CD4-positive, alpha-beta T cell (primary cell): ENCODE results near the gene PAK6. TPM values are rescaled to one million over a fixed set of nuclear protein-coding genes. Genes with fewer than 3 reads are reported as not detected.

ENCODE experiments used
- ATAC-seq: fragments of 200-7000 bp; cut with Tn5 transposase; one replicate; pipeline ENCODE4 v1.10.0; 2022; ENCODE audit warnings: mild to moderate bottlenecking; ENCODE audit not compliant: poor library complexity
- CTCF ChIA-PET: fragments of 350-600 bp; sonication (Branson Sonifier 250); formaldehyde crosslinking; loops from one replicate; lab custom pipeline; 2021; ENCODE audit warnings: antibody characterized with exemption, inconsistent platforms; lab: Charles Lee
- POLR2A ChIA-PET: fragments of 350-600 bp; sonication (Branson Sonifier 250); formaldehyde crosslinking; loops from one replicate; lab custom pipeline; 2021; ENCODE audit warnings: antibody characterized with exemption, inconsistent platforms; lab: Charles Lee
- DNase-seq, 14 experiments: peaks; one replicate each; pipeline ENCODE4 v3.0.0-alpha.2; 2013 to 2020; ENCODE audit warnings: mixed read lengths in 2 of 14
- H3K27ac ChIP-seq, 2 donors: one replicate each; pipeline versions ENCODE4 v1.5.1 to v1.7.0; 2013; ENCODE audit warnings: low read length in 2 of 2, low read depth in 1 of 2, mild to moderate bottlenecking in 1 of 2
- H3K27me3 ChIP-seq, 2 experiments: 1 replicate in 1 of 2; 2 replicates in 1 of 2; pipeline versions ENCODE4 v1.6.1 to v1.7.0; 2013; ENCODE audit warnings: low read length in 2 of 2, control low read depth in 1 of 2, mild to moderate bottlenecking in 1 of 2, moderate library complexity in 1 of 2; ENCODE audit not compliant: insufficient read depth in 2 of 2, control insufficient read depth in 1 of 2
- H3K36me3 ChIP-seq: one replicate; pipeline ENCODE4 v1.6.1; 2013; ENCODE audit warnings: low read length, control low read depth; ENCODE audit not compliant: insufficient read depth
- H3K4me1 ChIP-seq: one replicate; pipeline ENCODE4 v1.6.1; 2013; ENCODE audit warnings: low read length, control low read depth; ENCODE audit not compliant: insufficient read depth
- H3K4me3 ChIP-seq: one replicate; pipeline ENCODE4 v1.5.1; 2013; ENCODE audit warnings: mild to moderate bottlenecking, low read length, moderate library complexity
- H3K9me3 ChIP-seq, 2 experiments: 1 replicate in 1 of 2; 2 replicates in 1 of 2; pipeline versions ENCODE4 v1.6.1 to v1.7.0; 2013; ENCODE audit warnings: low read length in 2 of 2, mild to moderate bottlenecking in 2 of 2, control low read depth in 1 of 2, moderate library complexity in 1 of 2; ENCODE audit not compliant: control insufficient read depth in 1 of 2, insufficient read depth in 1 of 2
- H3K27ac Mint-ChIP-seq: one replicate; pipeline ENCODE4 v1.8.0; 2020; ENCODE audit warnings: mixed read lengths
- H3K27me3 Mint-ChIP-seq: one replicate; pipeline ENCODE4 v1.8.0; 2021; ENCODE audit warnings: mixed read lengths
- H3K36me3 Mint-ChIP-seq: one replicate; pipeline ENCODE4 v1.8.0; 2021; ENCODE audit warnings: low read depth, mixed read lengths
- H3K4me1 Mint-ChIP-seq: one replicate; pipeline ENCODE4 v1.8.0; 2021; ENCODE audit warnings: low read depth, mixed read lengths
- H3K4me3 Mint-ChIP-seq: one replicate; pipeline ENCODE4 v1.8.0; 2020; ENCODE audit warnings: mild to moderate bottlenecking, mixed read lengths
- H3K9me3 Mint-ChIP-seq: one replicate; pipeline ENCODE4 v1.8.0; 2020; ENCODE audit warnings: mixed read lengths
- CTCF ChIP-seq: fragments of 200-600 bp; IDR thresholded peaks from one replicate; pipeline ENCODE4 v1.8.0; 2022; ENCODE audit warnings: antibody characterized with exemption, mild to moderate bottlenecking
- intact Hi-C, 2 experiments: fragments of 100-400 bp; cut with DNase I in 1 of 2; cut with micrococcal nuclease in 1 of 2; formaldehyde crosslinking; loops; one replicate each; pipeline versions ENCODE4 v1.15.1 to v1.9.0; 2023 to 2025; cut with DNase I, micrococcal nuclease
- total RNA-seq, 174 experiments: library from RNA in 2 of 174; stranded (reverse) in 2 of 174; gene quantifications; one replicate each; pipeline ENCODE4 v1.2.3 and lab custom pipeline; 2021 to 2026

PAK6 gene
- total RNA-seq, 2 experiments from 2014 or later: 0.34 to 0.36 TPM

DNA sequence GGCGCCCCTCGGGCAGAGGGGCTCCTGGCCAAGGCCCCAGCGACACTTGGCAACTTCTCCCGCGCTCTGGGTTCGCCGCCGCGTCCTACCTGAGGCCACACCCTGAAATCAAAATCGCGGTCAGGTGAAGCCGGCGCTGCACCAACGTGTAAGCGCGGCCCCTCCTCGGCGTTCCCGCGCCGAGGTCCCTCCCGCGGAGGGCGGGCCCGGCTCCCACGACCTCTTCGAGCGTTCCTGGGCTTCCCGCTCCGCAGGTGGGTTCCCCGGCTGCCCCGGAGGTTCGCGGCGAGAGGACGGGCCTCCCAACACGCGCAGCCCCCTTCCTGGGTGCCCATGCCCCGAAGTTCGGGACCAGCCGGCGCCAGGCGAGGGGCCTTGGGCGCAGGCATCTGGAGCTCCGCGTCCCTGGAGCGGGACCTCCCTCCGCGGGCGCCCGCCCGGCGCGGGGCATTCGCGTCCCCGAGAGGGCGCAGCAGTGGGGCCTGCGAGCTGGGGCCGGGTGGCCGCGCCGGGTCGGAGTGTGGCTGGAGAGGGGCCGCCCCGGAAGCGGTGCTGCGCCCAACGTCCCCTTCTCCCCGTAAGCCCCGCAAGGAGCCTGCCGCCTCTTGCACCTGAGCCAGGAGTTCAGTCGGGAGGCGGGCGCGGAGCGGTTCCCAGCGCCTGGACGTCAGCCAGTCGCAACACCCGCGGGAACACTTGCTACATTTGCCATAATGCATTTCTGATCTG lies 13.7 kb downstream of the PAK6 start:
- Mint-ChIP-seq H3K4me1 (peaks cover 9% of the 10 kb centered on the region), H3K27me3 (peaks cover 37% of the 10 kb centered on the region), H3K4me3 (peak overlapping the region; percentile 74), H3K9me3 (no peaks in the 10 kb centered on the region), H3K27ac (no peak overlapping the region), H3K36me3 (no peaks in the 10 kb centered on the region)
- intact Hi-C loops: no loop called here
- ChIA-PET CTCF (no interaction called here), POLR2A (interaction anchor here (0.5 to 0.6 kb wide), 2 partner anchors 73 to 288 kb away, joined by 3 to 4 read pairs; no protein-coding TSS in a partner anchor)
- Histone ChIP-seq H3K9me3 (no peaks in the 10 kb centered on the region), H3K27me3 (peaks cover 20 to 30% of the 10 kb centered on the region in 2 experiments), H3K4me1 (peaks cover 26% of the 10 kb centered on the region), H3K36me3 (no peaks in the 10 kb centered on the region), H3K4me3 (peak overlapping the region; percentile 50), H3K27ac (no peak overlapping the region)
- DNase-seq: peak in 2 of 14 experiments; percentile 8 to 20
- ATAC-seq: peak; percentile 55
- TF ChIP-seq CTCF: no peak

DNA sequence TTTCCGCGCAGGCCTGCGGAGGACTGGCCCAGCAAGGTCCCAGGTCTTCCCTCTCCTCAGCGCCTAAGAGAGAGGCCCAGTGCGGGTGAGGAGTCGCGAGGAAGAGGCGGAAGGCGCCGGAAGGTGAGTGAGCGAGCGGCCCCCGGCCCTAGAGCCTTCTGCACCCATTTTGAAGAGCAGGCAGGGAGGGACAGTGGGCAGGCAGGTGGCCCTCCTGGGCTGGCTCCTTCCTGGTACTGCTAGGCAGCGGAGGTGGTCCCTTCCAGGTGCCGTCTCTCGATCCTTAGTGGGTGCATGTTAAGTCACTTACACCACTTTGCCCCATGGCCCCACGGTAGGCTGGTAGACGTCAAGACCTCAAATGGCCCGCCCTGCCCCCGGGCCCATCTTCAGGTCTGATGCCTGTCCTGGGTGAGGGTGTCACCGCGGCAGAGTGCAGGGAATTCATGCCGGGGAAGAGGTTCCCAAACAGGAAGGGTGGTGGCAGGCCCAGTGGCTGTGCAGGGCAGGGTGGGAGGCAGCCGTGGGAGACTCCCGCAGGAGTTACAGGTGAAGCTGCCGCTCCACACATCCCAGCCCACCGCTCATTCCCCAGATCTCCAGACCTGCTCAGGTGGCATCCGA lies 14.4 kb downstream of the PAK6 start:
- intact Hi-C loops: no loop called here
- no peak for TF ChIP-seq CTCF
- Histone ChIP-seq H3K27ac (no peak overlapping the region), H3K9me3 (no peaks in the 10 kb centered on the region), H3K4me1 (peaks cover 26% of the 10 kb centered on the region), H3K36me3 (no peaks in the 10 kb centered on the region), H3K27me3 (peaks cover 20 to 30% of the 10 kb centered on the region in 2 experiments), H3K4me3 (peak overlapping the region; percentile 50)
- H3K4me1 Mint-ChIP-seq: peaks cover 9% of the 10 kb centered on the region
- no peak overlapping the region for H3K27ac Mint-ChIP-seq
- no peak for ATAC-seq
- CTCF ChIA-PET: no interaction called here
- peaks cover 37% of the 10 kb centered on the region for H3K27me3 Mint-ChIP-seq
- DNase-seq: no peak
- POLR2A ChIA-PET: interaction anchor here (0.5 kb wide), 1 partner anchor 289 kb away, joined by 3 read pairs; no protein-coding TSS in a partner anchor
- H3K4me3 Mint-ChIP-seq: peak overlapping the region; percentile 74
- no peaks in the 10 kb centered on the region for H3K9me3 Mint-ChIP-seq
- H3K36me3 Mint-ChIP-seq: no peaks in the 10 kb centered on the region

DNA sequence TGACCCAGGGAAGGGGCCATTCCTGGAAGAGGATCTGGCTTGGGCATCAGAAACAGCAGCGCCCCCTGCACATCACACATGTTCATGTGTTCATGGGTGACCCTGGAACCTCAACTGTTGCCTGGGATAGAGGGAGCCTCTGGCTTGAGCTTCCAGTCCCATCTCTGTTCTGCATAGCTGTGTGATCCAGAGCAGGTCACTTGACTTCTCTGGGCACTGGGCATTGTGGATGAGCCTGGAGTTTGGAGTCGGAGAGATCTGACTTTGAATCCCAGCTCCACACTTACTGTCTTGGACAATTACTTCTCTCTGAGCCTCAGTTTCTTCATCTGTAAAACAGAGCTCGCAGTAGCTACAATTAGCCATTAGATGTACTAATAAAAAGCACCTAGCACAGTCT lies 15.6 kb downstream of the PAK6 start:
- H3K4me3 Mint-ChIP-seq: no peak overlapping the region
- no peak overlapping the region for H3K4me3 ChIP-seq
- no peak overlapping the region for H3K27ac Mint-ChIP-seq
- no peak for ATAC-seq
- CTCF ChIA-PET: no interaction called here
- no peak overlapping the region for H3K27ac ChIP-seq
- peaks cover 9% of the 10 kb centered on the region for H3K4me1 Mint-ChIP-seq
- intact Hi-C loops: no loop called here
- no peak for DNase-seq
- TF ChIP-seq CTCF: no peak
- no peaks in the 10 kb centered on the region for H3K9me3 Mint-ChIP-seq
- POLR2A ChIA-PET: interaction anchor here (0.7 kb wide), 1 partner anchor 53 kb away, joined by 3 read pairs; the partner anchor contains the start of gene PLCB2
- H3K4me1 ChIP-seq: peaks cover 26% of the 10 kb centered on the region
- H3K9me3 ChIP-seq: no peaks in the 10 kb centered on the region
- no peaks in the 10 kb centered on the region for H3K36me3 Mint-ChIP-seq
- peaks cover 20 to 30% of the 10 kb centered on the region in 2 experiments for H3K27me3 ChIP-seq
- H3K27me3 Mint-ChIP-seq: peaks cover 37% of the 10 kb centered on the region
- no peaks in the 10 kb centered on the region for H3K36me3 ChIP-seq
